ENCODE data around the gene MTRF1L. TPM values are rescaled to one million over a fixed set of nuclear protein-coding genes. Genes with fewer than 3 reads are reported as not detected.
A peak's percentile ranks its signal among the peaks of the same experiment; 100 is the strongest.

MTRF1L gene
- polyA plus RNA-seq, 1 donor = 15.7 TPM

GRCh38 chr6:152948150-152948768 lies 54.2 kb downstream of the MTRF1L start:
- DNase-seq = peak; percentile 5 to 10
- no peaks in the 10 kb centered on the region for H3K36me3 ChIP-seq (ENCODE audit: control insufficient read depth, insufficient read depth, low read length)
- H3K9me3 ChIP-seq (ENCODE audit: control insufficient read depth, low read depth, low read length) = no peaks in the 10 kb centered on the region
- WGBS (ENCODE audit: insufficient coverage, low lambda C conversion rate) = no CpG with 5 or more reads among the region's 9 CpGs
- H3K27me3 ChIP-seq (ENCODE audit: control insufficient read depth, insufficient read depth, low read length) = no peaks in the 10 kb centered on the region
- no peak overlapping the region for H3K27ac ChIP-seq (ENCODE audit: low read length)
- no peak overlapping the region for H3K4me3 ChIP-seq (ENCODE audit: low read length)
- H3K4me1 ChIP-seq (ENCODE audit: control insufficient read depth, insufficient read depth, low read length) = no peaks in the 10 kb centered on the region

GRCh38 chr6:152946995-152947394 lies 55.5 kb downstream of the MTRF1L start:
- no peaks in the 10 kb centered on the region for H3K9me3 ChIP-seq (ENCODE audit: control insufficient read depth, low read depth, low read length)
- no peaks in the 10 kb centered on the region for H3K27me3 ChIP-seq (ENCODE audit: control insufficient read depth, insufficient read depth, low read length)
- no peak overlapping the region for H3K27ac ChIP-seq (ENCODE audit: low read length)
- no CpG with 5 or more reads among the region's 2 CpGs for WGBS (ENCODE audit: insufficient coverage, low lambda C conversion rate)
- H3K4me3 ChIP-seq (ENCODE audit: low read length) = no peak overlapping the region
- H3K36me3 ChIP-seq (ENCODE audit: control insufficient read depth, insufficient read depth, low read length) = no peaks in the 10 kb centered on the region
- no peak for DNase-seq
- H3K4me1 ChIP-seq (ENCODE audit: control insufficient read depth, insufficient read depth, low read length) = no peaks in the 10 kb centered on the region

DNA sequence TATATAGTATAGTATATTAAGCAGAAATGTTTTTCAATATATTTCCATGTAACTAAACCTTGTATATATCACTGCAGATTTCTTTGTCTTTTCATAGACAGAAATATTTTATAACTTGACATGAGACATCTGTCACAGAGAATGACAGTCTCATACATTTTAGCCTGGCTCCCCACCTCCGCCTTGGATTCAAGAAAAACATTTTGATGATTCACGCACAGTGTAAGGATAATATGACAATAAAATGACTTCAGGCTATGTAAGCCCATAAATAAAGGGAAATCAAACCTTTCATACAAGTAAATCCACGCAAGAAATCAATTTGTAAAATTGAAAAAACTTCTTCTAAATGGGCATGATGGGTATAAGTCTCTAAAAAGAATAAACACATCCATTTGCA lies 56.0 kb downstream of the MTRF1L start:
- 86% methylated on average over 1 of the region's 3 CpGs for WGBS (ENCODE audit: insufficient coverage, low lambda C conversion rate)
- Histone ChIP-seq H3K27me3 (ENCODE audit: control insufficient read depth, insufficient read depth, low read length) (no peaks in the 10 kb centered on the region), H3K27ac (ENCODE audit: low read length) (no peak overlapping the region), H3K4me3 (ENCODE audit: low read length) (no peak overlapping the region), H3K4me1 (ENCODE audit: control insufficient read depth, insufficient read depth, low read length) (no peaks in the 10 kb centered on the region), H3K9me3 (ENCODE audit: control insufficient read depth, low read depth, low read length) (no peaks in the 10 kb centered on the region), H3K36me3 (ENCODE audit: control insufficient read depth, insufficient read depth, low read length) (no peaks in the 10 kb centered on the region)
- no peak for DNase-seq

DNA sequence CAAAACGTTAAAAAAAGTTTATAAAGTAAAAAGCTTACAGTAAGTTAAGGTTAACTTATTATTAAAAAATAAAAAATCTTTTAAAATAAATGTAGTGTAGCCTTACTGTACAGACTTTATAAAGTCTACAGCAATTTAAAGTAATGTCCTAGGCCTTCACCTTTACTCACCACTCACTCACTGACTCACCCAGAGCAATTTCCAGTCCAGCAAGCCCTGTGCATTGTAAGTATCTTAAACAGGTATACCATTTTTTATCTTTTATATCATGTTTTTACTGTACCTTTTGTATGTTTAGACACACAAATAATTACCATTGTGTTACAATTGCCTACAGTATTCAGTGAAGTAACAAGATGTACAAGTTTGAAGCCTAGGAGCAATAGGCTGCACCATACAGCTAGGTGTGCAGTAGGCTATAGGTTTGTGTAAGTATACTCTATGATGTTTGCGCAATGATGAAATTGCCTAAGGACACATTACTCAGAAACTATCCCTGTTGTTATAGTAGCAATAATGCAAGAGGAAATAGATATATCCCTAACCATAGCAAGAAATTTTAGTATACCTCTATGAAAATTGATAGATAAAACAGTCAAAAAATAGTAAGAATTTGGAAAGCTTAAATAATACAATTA lies 59.1 kb downstream of the MTRF1L start:
- WGBS (ENCODE audit: insufficient coverage, low lambda C conversion rate) = 100% methylated on average over 1 of the region's 2 CpGs

DNA sequence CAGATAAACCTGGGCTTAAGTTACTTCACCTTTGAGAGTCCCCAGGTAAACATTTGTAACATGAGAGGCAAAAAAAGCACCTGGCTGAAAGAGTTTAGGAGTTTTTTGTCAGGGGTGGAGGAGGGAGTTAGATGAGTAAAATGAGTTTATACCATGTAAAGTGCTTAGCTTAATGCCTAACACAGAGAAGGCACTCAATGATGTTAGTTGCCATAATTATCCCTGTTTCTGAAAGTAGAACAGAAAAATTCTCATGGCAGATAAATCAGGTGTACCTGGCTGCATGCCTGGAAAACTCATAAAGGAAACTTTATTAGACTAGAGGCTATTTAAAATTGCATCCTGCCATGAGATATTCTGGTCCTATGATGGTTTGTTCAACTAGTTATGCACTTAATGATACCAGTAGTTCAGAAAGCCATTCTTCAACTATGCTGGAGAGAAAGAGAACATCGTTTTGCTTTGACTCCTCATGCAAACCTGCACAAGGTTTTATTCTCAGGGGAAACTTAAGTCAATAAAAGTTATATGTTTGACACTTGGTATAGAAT lies 60.1 kb downstream of the MTRF1L start:
- Histone ChIP-seq H3K36me3 (ENCODE audit: control insufficient read depth, insufficient read depth, low read length) (no peaks in the 10 kb centered on the region), H3K27me3 (ENCODE audit: control insufficient read depth, insufficient read depth, low read length) (no peaks in the 10 kb centered on the region), H3K27ac (ENCODE audit: low read length) (no peak overlapping the region), H3K4me3 (ENCODE audit: low read length) (no peak overlapping the region), H3K9me3 (ENCODE audit: control insufficient read depth, low read depth, low read length) (no peaks in the 10 kb centered on the region), H3K4me1 (ENCODE audit: control insufficient read depth, insufficient read depth, low read length) (no peaks in the 10 kb centered on the region)
- WGBS (ENCODE audit: insufficient coverage, low lambda C conversion rate) = no CpG with 5 or more reads among the region's 1 CpG
- no peak for DNase-seq

More for the DNA sequence above, 59.1 kb downstream of the MTRF1L start:
- Histone ChIP-seq H3K27ac (ENCODE audit: low read length) (no peak overlapping the region), H3K27me3 (ENCODE audit: control insufficient read depth, insufficient read depth, low read length) (no peaks in the 10 kb centered on the region), H3K4me3 (ENCODE audit: low read length) (no peak overlapping the region), H3K9me3 (ENCODE audit: control insufficient read depth, low read depth, low read length) (no peaks in the 10 kb centered on the region), H3K4me1 (ENCODE audit: control insufficient read depth, insufficient read depth, low read length) (no peaks in the 10 kb centered on the region), H3K36me3 (ENCODE audit: control insufficient read depth, insufficient read depth, low read length) (no peaks in the 10 kb centered on the region)
- no peak for DNase-seq

GRCh38 chr6:152941746-152942145 lies 60.8 kb downstream of the MTRF1L start:
- no peaks in the 10 kb centered on the region for H3K4me1 ChIP-seq (ENCODE audit: control insufficient read depth, insufficient read depth, low read length)
- no peak overlapping the region for H3K4me3 ChIP-seq (ENCODE audit: low read length)
- H3K27ac ChIP-seq (ENCODE audit: low read length) = no peak overlapping the region
- H3K27me3 ChIP-seq (ENCODE audit: control insufficient read depth, insufficient read depth, low read length) = no peaks in the 10 kb centered on the region
- no peaks in the 10 kb centered on the region for H3K36me3 ChIP-seq (ENCODE audit: control insufficient read depth, insufficient read depth, low read length)
- DNase-seq = no peak
- H3K9me3 ChIP-seq (ENCODE audit: control insufficient read depth, low read depth, low read length) = no peaks in the 10 kb centered on the region

Other genes with a start within 250 kb of the MTRF1L start
- gene FBXO5, start 19.7 kb downstream of the MTRF1L start, polyA plus RNA-seq = 14.1 TPM
- gene RGS17, start 128.6 kb upstream of the MTRF1L start, polyA plus RNA-seq = 2.4 TPM